Myocyte (in vitro differentiated cells): Measurements from ENCODE around the gene SDR42E2. TPM values are rescaled to one million over a fixed set of nuclear protein-coding genes. Genes with fewer than 3 reads are reported as not detected.
"Not testable (repeated sequence)": the region's sequence is repeated elsewhere in the genome, so short reads cannot be mapped to it uniquely, and the experiment has no call there.

Source experiments
- DNase-seq: peaks from one replicate; pipeline ENCODE4 v3.0.0-alpha.2; 2012; ENCODE audit warnings: low read depth
- total RNA-seq: library from RNA; depleted of rRNA; stranded (reverse); fragments of >200 nt; gene quantifications from 2 replicates; pipeline ENCODE4 v1.2.3, GENCODE V29; 2014

SDR42E2 gene
- total RNA-seq, 1 donor from 2014 or later: not detected

DNA sequence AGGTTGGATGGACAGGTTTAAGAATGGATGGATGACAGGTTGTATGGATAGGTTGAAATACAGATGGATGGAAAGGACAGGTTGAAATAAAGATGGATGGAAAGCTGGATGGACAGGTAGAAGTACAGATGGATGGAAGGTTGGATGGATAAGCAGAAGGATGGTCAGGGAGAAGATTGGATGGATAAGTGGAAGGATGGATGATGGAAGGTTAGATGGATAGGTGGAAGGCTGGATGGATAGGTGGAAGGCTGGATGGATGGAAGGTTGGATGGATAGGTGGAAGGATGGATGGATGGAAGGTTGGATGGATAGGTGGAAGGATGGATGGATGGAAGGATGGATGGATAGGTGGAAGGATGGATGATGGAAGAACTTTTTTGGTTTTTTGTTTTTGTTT, 905 bp upstream of the SDR42E2 start:
- DNase-seq: no peak

DNA sequence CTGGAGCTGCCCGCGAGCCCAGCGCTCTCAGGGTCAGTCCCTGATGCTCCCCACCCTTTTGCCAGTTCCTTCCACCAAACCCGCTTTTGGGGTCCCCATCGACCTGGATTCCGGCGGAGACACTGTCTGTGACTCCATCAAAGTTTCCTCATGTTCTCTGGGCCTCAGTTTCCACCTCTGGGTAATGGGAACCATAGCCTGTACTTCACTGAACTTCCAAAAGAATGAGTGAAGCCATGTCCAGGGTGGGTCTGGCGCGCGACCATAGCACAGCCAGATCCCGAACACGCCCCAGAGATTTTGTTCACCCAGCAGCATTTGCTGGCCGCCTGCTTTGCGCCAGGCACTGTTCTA, 327 bp downstream of the SDR42E2 start:
- DNase-seq: no peak

DNA sequence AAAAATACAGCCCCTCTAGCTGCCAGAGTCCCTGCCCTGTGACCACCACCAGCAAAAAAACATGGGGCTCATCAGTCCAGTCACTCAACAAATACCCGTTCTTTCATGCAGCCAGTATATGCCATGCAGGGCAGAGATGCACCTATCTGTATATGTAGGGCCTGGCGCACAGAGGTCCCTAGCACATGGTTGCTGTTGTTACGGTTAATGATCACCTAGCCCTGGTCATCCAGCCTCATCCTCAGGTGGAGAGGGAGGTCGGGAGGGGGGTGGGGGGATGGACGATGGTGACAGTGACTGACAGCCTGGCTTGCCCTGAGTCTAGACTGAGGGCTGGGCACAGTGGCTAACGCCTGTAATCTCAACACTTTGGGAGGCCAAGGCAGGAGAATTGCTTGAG, 1.5 kb downstream of the SDR42E2 start:
- no peak for DNase-seq

DNA sequence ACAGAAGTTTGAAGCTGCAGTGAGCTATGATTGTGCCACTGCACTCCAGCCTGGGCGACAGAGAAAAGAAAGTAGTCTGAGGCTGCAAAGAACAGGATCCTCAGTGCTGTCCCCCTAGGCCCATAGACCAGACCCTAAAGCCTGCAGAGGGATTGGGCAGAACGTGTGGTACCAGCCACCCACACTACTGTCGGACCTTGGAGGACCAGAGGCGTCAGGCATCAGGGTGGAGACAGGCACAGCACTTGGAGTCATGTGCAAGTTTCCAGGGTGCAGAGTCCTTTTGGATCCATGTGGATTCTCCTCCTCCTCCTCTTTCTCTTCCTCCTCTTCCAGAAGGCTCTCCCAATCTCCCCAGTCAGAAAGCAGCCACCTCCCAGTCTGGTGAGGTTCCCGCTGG, 2.2 kb downstream of the SDR42E2 start:
- no peak for DNase-seq

DNA sequence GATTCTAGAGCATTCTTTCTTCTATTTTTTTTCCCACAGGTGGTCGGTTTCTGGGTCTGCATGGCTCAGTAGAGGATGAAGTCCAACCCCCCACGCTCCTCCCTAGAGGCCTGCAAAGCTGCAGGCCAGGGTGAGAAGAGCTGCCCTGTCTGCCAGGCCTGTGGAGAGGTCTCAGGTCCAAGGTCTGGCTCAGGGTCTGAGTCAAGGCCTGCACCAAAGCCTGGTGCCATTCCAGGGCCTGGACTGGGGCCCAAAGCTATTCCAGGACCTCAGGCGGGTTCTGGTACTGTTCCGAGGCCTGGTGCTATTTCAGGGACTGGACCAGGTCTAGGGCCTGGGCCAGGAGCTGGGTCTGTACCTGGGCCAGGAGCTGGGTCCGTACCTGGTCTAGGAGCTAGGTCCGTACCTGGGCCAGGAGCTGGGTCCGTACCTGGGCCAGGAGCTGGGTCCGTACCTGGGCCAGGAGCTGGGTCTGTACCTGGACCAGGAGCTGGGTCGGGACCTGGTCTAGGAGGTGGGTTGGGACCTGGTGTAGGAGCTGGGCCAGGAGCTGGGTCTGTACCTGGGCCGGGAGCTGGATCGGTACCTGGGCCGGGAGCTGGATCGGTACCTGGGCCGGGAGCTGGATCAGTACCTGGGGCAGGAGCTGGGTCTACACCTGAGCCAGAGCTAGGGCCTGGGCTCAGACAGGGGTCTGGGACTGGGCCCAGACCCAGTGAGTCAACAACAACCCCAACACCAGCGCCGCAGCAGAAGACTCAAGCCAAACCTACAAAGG, 3.4 kb downstream of the SDR42E2 start:
- DNase-seq: no peak

DNA sequence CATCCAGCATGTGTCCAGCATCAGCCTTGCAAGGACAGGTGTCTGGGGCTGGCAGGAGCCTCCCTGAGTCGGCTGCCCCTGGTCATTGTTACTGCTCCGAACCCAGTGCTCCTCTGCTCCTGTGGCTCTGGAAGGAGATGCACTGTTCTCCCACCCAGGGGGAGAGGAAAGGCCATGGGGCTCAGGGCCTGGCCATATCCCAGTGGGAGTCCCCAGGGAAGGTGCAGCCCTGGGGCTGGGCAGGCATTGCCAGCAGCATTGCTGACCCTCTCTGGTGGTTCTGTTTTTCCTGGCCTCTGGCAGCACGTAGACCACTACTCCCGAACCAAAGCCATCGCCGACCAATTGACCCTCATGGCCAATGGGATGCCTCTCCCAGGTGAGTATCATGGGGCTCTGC, 9.6 kb downstream of the SDR42E2 start:
- no peak for DNase-seq

DNA sequence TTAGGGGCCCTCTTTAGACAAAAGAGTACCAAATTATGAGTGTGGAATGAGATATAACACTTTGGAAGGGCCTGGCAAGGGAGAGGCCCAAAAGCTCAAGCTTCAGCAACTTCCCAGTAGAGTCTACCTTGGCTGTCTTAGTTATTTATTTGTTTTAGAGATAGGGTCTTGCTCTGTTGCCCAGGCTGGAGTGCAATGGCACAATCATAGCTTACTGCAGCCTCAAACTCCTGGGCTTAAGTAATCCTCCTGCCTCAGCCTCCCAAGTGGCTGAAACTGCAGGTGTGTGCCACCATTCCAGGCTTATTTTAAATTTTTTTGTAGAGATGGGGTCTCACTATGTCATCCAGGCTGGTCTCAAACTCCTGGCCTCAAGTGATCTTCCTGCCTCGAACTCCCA, 10.3 kb downstream of the SDR42E2 start:
- DNase-seq: not testable (repeated sequence)

DNA sequence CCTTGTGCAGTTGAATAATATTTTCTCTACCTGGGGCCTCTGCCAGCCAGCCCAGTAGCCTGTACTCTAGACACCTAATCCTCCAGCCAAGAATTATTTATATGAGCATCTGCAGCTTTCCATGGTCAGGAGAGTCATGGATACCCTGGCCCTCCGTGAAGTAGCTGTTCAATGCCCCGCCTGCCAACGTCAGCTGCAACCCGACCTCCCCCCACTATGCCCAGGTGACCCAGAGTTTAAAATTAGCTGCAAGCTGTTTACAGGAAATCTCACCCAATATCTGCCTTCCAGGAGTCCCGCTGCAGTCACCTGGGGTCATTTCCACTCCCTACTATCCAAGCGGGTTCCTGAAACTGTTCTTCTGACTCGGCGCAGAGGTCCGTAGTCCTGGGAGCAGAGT, 12.3 kb downstream of the SDR42E2 start:
- DNase-seq: no peak

DNA sequence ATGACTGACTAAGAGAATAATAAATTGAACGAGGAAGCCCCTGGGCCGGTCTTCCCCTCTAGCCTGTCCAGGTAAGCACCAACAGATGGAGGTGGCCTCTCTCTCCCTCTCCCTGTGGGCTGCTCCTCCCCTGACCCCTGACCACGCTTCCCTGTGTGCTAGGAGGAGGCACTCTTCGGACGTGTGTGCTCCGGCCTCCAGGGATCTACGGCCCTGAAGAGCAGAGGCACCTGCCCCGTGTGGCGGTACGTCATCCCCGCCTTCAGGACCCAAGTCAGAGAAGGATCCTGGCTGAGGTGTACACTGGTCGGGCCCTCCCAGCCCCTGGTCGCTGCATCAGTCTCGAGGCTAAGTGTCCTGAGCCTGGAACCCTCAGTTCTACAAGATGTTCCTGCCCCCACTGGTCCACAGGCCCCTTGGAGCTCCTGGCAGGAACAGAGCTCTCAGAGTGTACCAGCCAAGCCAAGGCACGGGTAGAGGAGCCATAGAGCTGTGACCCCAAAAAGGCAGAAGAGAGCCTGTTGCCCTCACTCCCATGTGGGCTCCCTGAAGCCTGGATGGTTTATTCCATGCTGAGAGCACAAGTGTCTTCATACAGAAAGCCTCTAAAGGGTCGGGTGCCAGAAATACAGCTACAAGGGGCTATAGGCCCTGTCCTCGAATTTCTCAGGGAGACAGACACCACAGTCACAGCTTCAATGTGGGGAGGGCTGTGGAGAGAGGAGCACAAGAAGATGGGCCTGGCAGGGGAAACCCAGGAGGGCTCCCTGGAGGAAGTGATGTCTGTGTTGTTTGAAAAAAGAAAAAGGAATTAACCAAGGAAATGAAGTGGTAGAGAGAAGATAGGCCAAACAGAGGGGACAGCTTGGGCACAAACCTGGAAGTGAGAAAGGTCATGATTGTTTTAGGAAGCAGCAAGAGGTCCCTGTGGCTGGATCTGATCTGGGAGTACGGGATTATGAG, 15.9 kb downstream of the SDR42E2 start:
- DNase-seq: no peak

DNA sequence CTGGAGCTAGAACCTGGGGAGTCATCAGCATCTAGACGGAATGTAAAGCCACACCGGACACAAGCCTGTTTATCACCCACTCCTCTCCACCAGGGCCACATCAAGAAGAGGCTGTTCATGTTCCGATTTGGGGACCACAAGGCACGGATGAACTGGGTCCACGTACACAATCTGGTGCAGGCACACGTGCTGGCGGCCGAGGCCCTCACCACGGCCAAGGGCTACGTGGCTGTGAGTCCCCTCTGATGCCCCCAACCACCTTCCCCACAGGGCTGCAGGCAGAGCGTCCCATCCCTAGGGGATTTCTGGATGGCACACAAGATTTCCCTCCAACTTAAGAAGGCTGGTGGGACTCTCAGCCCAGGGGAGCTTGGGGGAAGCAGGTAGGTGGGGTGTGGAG, 19.1 kb downstream of the SDR42E2 start:
- no peak for DNase-seq

DNA sequence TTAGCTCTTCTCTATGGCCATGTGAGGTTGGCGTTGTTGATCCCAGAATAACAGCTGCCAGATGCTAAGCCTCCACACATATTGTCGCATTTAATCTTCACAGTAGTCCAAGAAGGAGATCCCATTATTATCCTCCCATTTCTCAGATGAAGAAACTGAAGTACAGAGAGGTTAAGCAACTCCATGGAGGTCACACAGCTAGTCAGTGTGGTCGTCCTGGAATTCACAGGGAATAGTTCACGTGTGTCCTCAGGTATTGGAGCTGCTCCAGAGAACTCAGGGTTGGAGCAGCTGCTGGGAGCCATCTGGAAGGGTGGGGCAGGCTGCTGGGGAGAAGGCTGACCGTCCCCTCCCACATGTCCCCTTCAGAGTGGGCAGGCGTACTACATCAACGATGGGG, 19.5 kb downstream of the SDR42E2 start:
- DNase-seq: peak; percentile 27

DNA sequence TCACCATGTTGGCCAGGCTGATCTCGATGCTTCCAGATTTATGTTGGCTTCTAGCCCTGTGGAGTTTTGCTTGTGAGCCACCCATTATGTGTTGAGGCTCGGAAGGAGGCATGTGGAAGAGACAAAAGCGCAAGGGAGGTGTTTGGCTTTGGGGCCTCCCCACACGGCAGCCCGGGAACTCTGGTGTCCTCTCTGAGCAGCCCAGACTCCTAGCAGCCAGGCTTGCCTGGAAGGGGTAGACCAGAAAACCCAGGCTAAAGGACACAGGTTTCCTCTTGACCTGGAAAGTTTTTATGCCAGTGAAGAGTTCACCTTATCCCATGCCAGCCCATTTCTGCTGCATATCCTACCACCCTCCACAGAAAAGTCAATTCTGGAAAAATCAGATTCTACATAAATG, 21.0 kb downstream of the SDR42E2 start:
- DNase-seq: no peak

DNA sequence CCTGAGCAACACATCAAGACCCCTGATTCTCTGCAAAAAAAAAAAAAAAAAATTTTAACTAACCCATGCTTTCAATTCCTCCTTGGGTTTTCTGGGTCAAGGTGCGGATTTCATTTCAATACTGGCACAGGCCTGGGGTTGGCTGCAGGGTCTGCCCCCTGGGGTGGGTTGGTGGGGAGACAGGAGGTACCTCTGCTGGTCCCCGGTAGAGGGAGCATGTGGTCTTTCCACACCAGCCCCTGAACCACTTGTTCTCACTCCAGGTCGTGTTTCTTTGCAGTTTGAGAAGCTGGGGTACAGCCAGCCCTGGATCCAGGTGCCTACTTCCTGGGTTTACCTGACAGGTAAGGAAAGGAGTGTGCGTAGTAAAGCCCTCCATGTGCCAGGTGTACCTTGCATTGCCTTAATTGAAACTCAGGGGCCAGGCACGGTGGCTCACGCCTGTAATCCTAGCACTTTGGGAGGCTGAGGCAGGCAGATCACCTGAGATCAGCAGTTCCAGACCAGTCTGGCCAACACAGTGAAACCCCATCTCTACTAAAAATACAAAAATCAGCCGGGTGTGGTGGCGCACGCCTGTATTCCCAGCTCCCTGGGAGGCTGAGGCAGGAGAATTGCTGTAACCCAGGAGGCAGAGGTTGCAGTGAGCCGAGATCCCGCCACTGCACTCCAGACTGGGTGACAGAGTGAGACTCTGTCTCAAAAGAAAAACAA, 21.8 kb downstream of the SDR42E2 start:
- no peak for DNase-seq

DNA sequence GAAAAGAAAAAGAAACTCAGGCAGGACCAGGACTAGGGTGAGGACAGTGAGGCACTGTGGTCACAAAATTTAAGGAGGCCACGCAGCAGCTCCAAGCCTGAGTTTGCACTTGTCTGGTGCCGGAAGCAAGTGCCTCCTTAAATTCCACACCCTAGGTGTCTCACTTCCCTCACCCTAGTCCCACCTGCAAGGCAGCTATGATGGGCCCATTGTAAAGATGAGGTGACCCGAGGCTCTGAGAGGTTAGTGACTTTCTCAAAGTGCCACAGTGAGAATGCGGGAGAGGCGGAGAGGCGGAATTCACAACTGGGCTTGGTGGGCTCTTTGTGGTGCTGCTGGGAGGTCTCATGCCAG, 22.3 kb downstream of the SDR42E2 start:
- DNase-seq: no peak

DNA sequence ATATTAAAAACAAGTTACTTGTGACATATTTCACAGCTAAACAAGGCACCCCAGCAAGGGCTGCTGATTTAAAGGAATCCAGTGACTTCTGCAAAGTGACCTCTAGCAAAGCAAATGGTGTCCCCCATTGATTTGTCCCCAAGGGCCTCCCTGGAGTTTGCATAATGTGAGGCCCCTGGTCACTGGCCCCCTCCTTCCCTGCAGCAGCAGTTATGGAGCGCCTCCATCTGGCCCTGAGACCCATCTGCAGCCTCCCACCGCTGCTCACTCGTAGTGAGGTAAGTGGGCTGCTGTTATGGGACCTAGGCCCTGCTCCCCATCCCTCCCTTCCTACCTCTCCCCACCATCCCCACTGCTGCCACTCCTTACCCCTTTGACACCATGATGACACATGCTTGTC, 24.2 kb downstream of the SDR42E2 start:
- DNase-seq: no peak

DNA sequence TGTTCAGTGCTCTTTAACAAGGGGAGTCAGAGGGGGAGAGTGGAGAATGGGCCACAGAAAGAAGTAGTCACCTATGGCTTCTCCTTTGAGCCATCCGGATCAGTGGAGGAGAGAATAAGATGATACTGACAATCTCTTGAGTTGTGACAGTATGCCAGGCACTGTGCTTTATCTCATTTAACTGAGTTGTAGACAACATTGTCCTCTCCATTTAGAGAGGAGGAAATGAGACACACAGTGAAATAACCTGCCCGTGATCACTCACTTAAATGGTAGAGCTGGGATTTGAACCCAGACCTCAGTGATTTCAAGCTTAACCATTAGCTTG, 25.9 kb downstream of the SDR42E2 start:
- DNase-seq: no peak

DNA sequence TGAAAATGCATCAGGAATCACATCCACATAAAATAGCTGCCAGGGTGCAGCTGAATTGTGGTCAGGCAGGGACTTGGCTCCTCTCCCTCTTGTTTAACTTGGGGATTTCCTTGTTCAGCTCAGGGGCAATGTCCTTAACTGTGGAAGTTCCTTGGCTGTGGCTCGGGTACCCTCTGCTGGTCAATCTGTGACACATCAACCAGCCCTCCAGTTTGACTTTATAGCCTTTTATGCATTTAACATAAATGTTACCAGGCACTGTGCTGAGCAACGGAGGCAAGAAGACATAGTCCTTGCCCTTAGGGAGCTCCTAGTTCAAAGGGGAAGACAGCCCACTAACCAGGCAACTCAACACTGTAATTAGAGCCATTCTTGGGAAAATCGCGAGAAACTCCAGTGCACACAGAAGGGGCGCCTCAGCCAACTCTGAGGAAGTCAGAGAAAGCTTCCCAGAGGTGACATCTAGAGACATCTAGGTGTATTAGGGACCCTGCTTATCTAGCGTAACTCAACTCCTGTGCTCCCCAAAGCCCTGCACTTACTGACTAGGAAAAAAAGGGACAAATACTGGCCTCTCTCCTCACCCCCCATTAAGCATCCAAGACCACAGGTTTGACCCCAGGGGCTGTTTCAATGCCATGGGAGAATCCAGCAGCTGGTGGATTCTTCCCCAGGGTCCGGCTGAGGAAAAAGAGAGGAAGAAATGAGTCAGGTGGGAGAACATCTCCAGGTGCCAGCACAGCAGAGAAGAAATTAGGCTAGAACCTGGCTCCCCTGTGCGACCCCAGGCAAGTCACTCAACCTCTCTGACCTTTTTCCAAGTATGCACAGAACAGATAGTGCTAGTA, 26.5 kb downstream of the SDR42E2 start:
- DNase-seq: peak; percentile 90

DNA sequence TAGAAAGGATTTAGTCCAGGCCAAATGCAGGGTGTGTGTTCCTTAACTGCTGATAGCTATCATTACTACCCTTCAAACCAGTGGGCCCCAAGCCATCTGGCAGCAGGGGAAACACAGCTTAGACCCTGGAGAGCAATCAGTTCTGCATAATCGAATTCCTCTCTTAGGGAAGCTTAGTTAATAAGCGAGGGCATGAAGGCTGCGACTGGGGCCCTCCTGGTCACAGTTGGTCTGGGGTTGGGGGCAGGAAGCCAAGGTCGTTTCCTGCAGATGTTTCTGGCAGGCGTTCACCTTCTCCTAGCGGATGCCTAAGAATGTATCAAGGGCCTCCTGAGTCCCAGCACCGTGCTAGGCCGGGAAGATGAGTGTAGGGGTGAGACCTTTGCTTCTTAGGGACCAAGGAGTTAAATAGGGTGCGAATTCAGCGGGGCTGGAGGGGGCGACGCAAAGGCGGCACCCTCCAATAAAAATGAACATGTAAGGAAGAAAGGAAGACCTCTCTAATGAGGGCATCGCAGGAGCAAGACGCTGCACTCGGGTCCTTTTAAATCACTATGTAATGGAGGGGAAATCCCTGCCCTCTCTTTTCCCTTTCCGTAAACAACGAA, 27.3 kb downstream of the SDR42E2 start:
- DNase-seq: no peak

DNA sequence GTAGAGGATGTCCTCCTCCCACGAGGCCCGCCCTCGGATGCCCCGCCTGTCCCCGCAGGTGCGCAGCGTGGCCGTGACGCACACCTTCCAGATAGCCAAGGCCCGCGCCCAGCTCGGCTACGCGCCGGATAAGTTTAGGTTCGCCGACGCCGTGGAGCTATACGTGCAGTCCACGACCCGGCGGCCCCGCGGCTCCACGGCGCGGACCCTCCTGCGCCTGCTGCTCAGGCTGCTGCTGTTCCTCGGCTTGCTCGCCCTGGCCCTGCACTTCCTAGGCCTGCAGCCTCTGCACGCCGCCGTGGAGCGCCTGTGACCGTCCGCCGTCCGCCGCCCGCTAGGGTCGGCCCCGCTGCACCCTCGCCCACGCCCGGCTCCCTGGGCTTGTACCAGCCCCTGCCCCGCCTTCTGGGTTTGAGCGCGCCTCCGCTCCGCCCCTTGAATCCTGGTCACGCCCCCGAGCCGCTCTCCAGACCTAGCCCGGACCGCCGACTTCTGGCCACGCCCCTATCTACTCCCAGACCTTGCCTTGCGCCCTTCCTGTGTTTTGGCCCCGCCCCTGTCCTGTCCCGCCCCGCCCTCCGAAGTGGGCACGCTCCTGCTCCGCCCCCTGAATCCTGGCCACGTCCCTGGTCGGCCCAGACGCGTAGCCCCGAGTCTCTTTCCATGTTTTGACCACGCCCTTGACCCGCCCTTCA, 27.9 kb downstream of the SDR42E2 start:
- DNase-seq: no peak
